ENCODE results near the gene NPM3. TPM values are rescaled to one million over a fixed set of nuclear protein-coding genes. Genes with fewer than 3 reads are reported as not detected.

The NPM3 gene
- total and polyA plus RNA-seq, 2 of the 13 experiments (the other 11 are each of a cell fraction or from before 2014, with no cell fraction given), result 47.6 to 129 TPM

GRCh38 chr10:101762736-101763135 lies 20.5 kb downstream of the NPM3 start:
- BruUV-seq (replicated peaks), result no TSS peak
- ATAC-seq, result no peak
- TF ChIP-seq ATF5 (CRISPR knock-in tag; IDR thresholded peaks at IDR 0.05; ENCODE audit: low read depth) (no peak), HNRNPUL1 (IDR thresholded peaks at IDR 0.05; ENCODE audit: low read depth, low read length) (no peak), ZNF878 (CRISPR knock-in tag; IDR thresholded peaks at IDR 0.05) (no peak), ZBTB40 (IDR thresholded peaks at IDR 0.05) (no peak), ZBTB40 (CRISPR knock-in tag; IDR thresholded peaks at IDR 0.05) (no peak), JUND (CRISPR knock-in tag; IDR thresholded peaks at IDR 0.05) (no peak), ZNF670 (CRISPR knock-in tag; IDR thresholded peaks at IDR 0.05; ENCODE audit: borderline replicate concordance) (no peak), ZNF225 (CRISPR knock-in tag; IDR thresholded peaks at IDR 0.05) (no peak), GLI4 (CRISPR knock-in tag; IDR thresholded peaks at IDR 0.05; ENCODE audit: borderline replicate concordance) (no peak), RFX3 (CRISPR knock-in tag; IDR thresholded peaks at IDR 0.05) (no peak), ZNF879 (CRISPR knock-in tag; IDR thresholded peaks at IDR 0.05) (no peak), ZFP37 (CRISPR knock-in tag; IDR thresholded peaks at IDR 0.05; ENCODE audit: borderline replicate concordance) (no peak), MYC (CRISPR knock-in tag; IDR thresholded peaks at IDR 0.05; ENCODE audit: borderline replicate concordance) (no peak), MLXIP (CRISPR knock-in tag; IDR thresholded peaks at IDR 0.05; ENCODE audit: borderline replicate concordance) (no peak)

More at GRCh38 chr10:101762736-101763135, 20.5 kb downstream of the NPM3 start:
- no peak overlapping the region for H3K4me3 ChIP-seq (replicated peaks in 1 of 3; ENCODE audit: insufficient read depth in 1 of 3, low read depth in 2 of 3, low read length in 3 of 3)
- no peaks in the 10 kb centered on the region for H4K20me1 ChIP-seq (ENCODE audit: insufficient read depth, low read length)
- H3K36me3 ChIP-seq (replicated peaks in 1 of 2; ENCODE audit: control insufficient read depth in 1 of 2, insufficient read depth in 2 of 2, low read length in 2 of 2), result no peaks in the 10 kb centered on the region
- H3K4me2 ChIP-seq (ENCODE audit: low read depth, low read length), result no peak overlapping the region
- intact Hi-C loops (cut with micrococcal nuclease; ENCODE audit: unreplicated experiment), result no loop called here
- DNase-seq (ENCODE audit: low spot score) (no peak), FAIRE-seq (no peak)
- no peak overlapping the region for H3K9ac ChIP-seq (ENCODE audit: insufficient read depth, low read depth, low read length)
- no peak overlapping the region for H3K27ac ChIP-seq (ENCODE audit: extremely low read length, insufficient read depth, low read length)
- H3K9me3 ChIP-seq (ENCODE audit: low read length), result no peaks in the 10 kb centered on the region
- no peaks in the 10 kb centered on the region for H3K4me1 ChIP-seq (ENCODE audit: insufficient read depth, low read length)
- ChIA-PET CTCF (ENCODE audit: low intra/inter-chr PET ratio, low total read pairs) (no interaction called here), POLR2A (no interaction called here)
- no peak overlapping the region for H2AFZ ChIP-seq (ENCODE audit: low read length)
- H3K27me3 ChIP-seq (ENCODE audit: control insufficient read depth in 1 of 2, insufficient read depth in 2 of 2, low read length in 2 of 2), result peaks cover 16 to 89% of the 10 kb centered on the region in 2 experiments
- WGBS (ENCODE audit: low lambda C conversion rate), result 27% methylated on average over 2 of the region's 5 CpGs
- H3K79me2 ChIP-seq (ENCODE audit: insufficient read depth, low read length), result no peaks in the 10 kb centered on the region
- in situ Hi-C loops (cut with HindIII; ENCODE audit: extremely low pct_ligation_motif_present, low pct_unique_long_range_greater_than_20kb), result no loop called here

All from HepG2 (cell line).